IMR-90 (cell line): ENCODE measurements around the gene ADAM12. TPM values are rescaled to one million over a fixed set of nuclear protein-coding genes. Genes with fewer than 3 reads are reported as not detected.
A peak's percentile ranks its signal among the peaks of the same experiment; 100 is the strongest.

ENCODE experiments used
- ATAC-seq: fragments of 200-7000 bp; cut with Tn5 transposase; 2 replicates; pipeline ENCODE4 v1.9.1; 2020; ENCODE audit warnings: low read depth, mild to moderate bottlenecking, moderate library complexity
- BruUV-seq: library from RNA; stranded (reverse); fragments of 400-500 nt; replicated peaks from 2 replicates; lab custom pipeline; 2021; lab: Mats Ljungman, UMichigan
- CTCF ChIA-PET: fragments of 300-600 bp; formaldehyde crosslinking; extraction: SDS; loops from one replicate; lab custom pipeline; 2021; ENCODE audit warnings: antibody characterized with exemption; lab: Yijun Ruan, JAX
- POLR2A ChIA-PET: fragments of 300-600 bp; sonication (Branson Sonifier 250); formaldehyde crosslinking; loops from one replicate; lab custom pipeline; 2022; ENCODE audit warnings: antibody characterized with exemption; ENCODE audit not compliant: unreplicated experiment; lab: Charles Lee
- DNase-seq: peaks from one replicate; pipeline ENCODE4 v3.0.0; 2013
- H2AFZ ChIP-seq: replicated peaks from 2 replicates; pipeline ENCODE3; 2013; ENCODE audit warnings: low read length, mild to moderate bottlenecking; ENCODE audit not compliant: poor library complexity
- H2AK5ac ChIP-seq: 2 replicates; pipeline ENCODE4 v1.6.1; 2013; ENCODE audit warnings: low read depth, low read length, inconsistent platforms
- H2AK9ac ChIP-seq: replicated peaks from 2 replicates; pipeline ENCODE3; 2013; ENCODE audit warnings: mild to moderate bottlenecking, low read depth, low read length, moderate library complexity; ENCODE audit not compliant: poor library complexity
- H2BK120ac ChIP-seq: 2 replicates; pipeline ENCODE4 v1.6.1; 2013; ENCODE audit warnings: low read depth, low read length, inconsistent platforms
- H2BK15ac ChIP-seq: 3 replicates; pipeline ENCODE4 v1.6.1; 2013; ENCODE audit warnings: low read depth, low read length, inconsistent platforms
- H2BK20ac ChIP-seq: 2 replicates; pipeline ENCODE4 v1.6.1; 2013; ENCODE audit warnings: low read depth, mild to moderate bottlenecking, inconsistent platforms, low read length, moderate library complexity
- H2BK5ac ChIP-seq: 2 replicates; pipeline ENCODE4 v1.6.1; 2013; ENCODE audit warnings: mild to moderate bottlenecking, low read depth, low read length, inconsistent platforms; ENCODE audit not compliant: poor library complexity, severe bottlenecking
- H3K14ac ChIP-seq: replicated peaks from 2 replicates; pipeline ENCODE4 v1.6.1; 2013; ENCODE audit warnings: low read depth, low read length, inconsistent platforms
- H3K18ac ChIP-seq: 2 replicates; pipeline ENCODE4 v1.6.1; 2013; ENCODE audit warnings: low read depth, low read length, control low read depth
- H3K23ac ChIP-seq: 2 replicates; pipeline ENCODE4 v1.6.1; 2013; ENCODE audit warnings: low read depth, low read length, inconsistent platforms
- H3K27ac ChIP-seq: 2 replicates; pipeline ENCODE4 v1.5.1; 2013; ENCODE audit warnings: mild to moderate bottlenecking, control low read depth, low read length; ENCODE audit not compliant: insufficient read depth
- H3K27me3 ChIP-seq: 2 replicates; pipeline ENCODE4 v1.6.1; 2013; ENCODE audit warnings: low read length; ENCODE audit not compliant: control insufficient read depth, insufficient read depth
- H3K36me3 ChIP-seq: 2 replicates; pipeline ENCODE4 v1.6.1; 2013; ENCODE audit warnings: low read length, mixed read lengths; ENCODE audit not compliant: control insufficient read depth, insufficient read depth
- H3K4ac ChIP-seq: 2 replicates; pipeline ENCODE4 v1.6.1; 2013; ENCODE audit warnings: low read depth, low read length, inconsistent platforms
- H3K4me1 ChIP-seq: 2 replicates; pipeline ENCODE4 v1.6.1; 2013; ENCODE audit warnings: low read length, mixed read lengths; ENCODE audit not compliant: control insufficient read depth, insufficient read depth
- H3K4me2 ChIP-seq: 2 replicates; pipeline ENCODE4 v1.6.1; 2013; ENCODE audit warnings: low read depth, mild to moderate bottlenecking, control low read depth, low read length, moderate library complexity
- H3K4me3 ChIP-seq: 2 replicates; pipeline ENCODE4 v1.5.1; 2013; ENCODE audit warnings: low read depth, mild to moderate bottlenecking, control low read depth, low read length, moderate library complexity; ENCODE audit not compliant: insufficient read depth
- H3K56ac ChIP-seq: 2 replicates; pipeline ENCODE4 v1.6.1; 2013; ENCODE audit warnings: low read length, inconsistent platforms; ENCODE audit not compliant: insufficient read depth; ENCODE audit errors: extremely low read depth
- H3K79me1 ChIP-seq, 2 experiments: 2 replicates each; pipeline ENCODE4 v1.6.1; 2013; ENCODE audit warnings: low read length in 2 of 2, inconsistent platforms in 1 of 2, low read depth in 1 of 2
- H3K9ac ChIP-seq: 2 replicates; pipeline ENCODE4 v1.6.1; 2013; ENCODE audit warnings: low read depth, low read length, control low read depth
- H3K9me1 ChIP-seq: 2 replicates; pipeline ENCODE4 v1.6.1; 2013; ENCODE audit warnings: low read length, inconsistent platforms; ENCODE audit not compliant: insufficient read depth
- H3K9me3 ChIP-seq: 2 replicates; pipeline ENCODE4 v1.6.1; 2013; ENCODE audit warnings: low read length; ENCODE audit not compliant: control insufficient read depth, insufficient read depth
- H4K20me1 ChIP-seq: 2 replicates; pipeline ENCODE4 v1.6.1; 2013; ENCODE audit warnings: low read length, inconsistent platforms; ENCODE audit not compliant: insufficient read depth
- H4K5ac ChIP-seq: 2 replicates; pipeline ENCODE4 v1.6.1; 2013; ENCODE audit warnings: mild to moderate bottlenecking, low read depth, low read length, control low read depth
- H4K8ac ChIP-seq, 2 experiments: 2 replicates each; pipeline ENCODE4 v1.6.1; 2013; ENCODE audit warnings: low read depth in 2 of 2, low read length in 2 of 2, control low read depth in 1 of 2, inconsistent platforms in 1 of 2
- H4K91ac ChIP-seq: 2 replicates; pipeline ENCODE4 v1.6.1; 2013; ENCODE audit warnings: low read depth, low read length, inconsistent platforms; ENCODE audit not compliant: insufficient read depth
- BHLHE40 ChIP-seq: fragments of 150-350 bp; IDR thresholded peaks from 2 replicates; pipeline ENCODE4 v1.6.1; 2016; ENCODE audit warnings: mild to moderate bottlenecking, low read depth, low read length
- CEBPB ChIP-seq: IDR thresholded peaks from 2 replicates; pipeline ENCODE4 v1.6.1; 2012; ENCODE audit warnings: low read depth, low read length, improper control_type of control experiment
- CHD1 ChIP-seq: IDR thresholded peaks from 2 replicates; pipeline ENCODE4 v1.6.1; 2012; ENCODE audit warnings: low read depth, low read length, improper control_type of control experiment
- FOS ChIP-seq: fragments of 150-350 bp; IDR thresholded peaks from 2 replicates; pipeline ENCODE4 v1.6.1; 2016; ENCODE audit warnings: low read depth, low read length
- MAFK ChIP-seq: IDR thresholded peaks from 2 replicates; pipeline ENCODE4 v1.6.1; 2012; ENCODE audit warnings: low read depth, low read length, improper control_type of control experiment
- MXI1 ChIP-seq: IDR thresholded peaks from 2 replicates; pipeline ENCODE4 v1.6.1; 2012; ENCODE audit warnings: low read depth, mild to moderate bottlenecking, low read length, moderate library complexity, borderline replicate concordance
- NFE2L2 ChIP-seq: fragments of 150-350 bp; IDR thresholded peaks from 2 replicates; pipeline ENCODE4 v1.6.1; 2016; ENCODE audit warnings: low read depth, mild to moderate bottlenecking, low read length
- RFX5 ChIP-seq: IDR thresholded peaks from 2 replicates; pipeline ENCODE4 v1.8.0; 2012; ENCODE audit warnings: low read depth, mild to moderate bottlenecking, low read length, moderate library complexity
- SMC3 ChIP-seq: fragments of 150-350 bp; IDR thresholded peaks from 2 replicates; pipeline ENCODE4 v1.6.1; 2016; ENCODE audit warnings: low read depth, mild to moderate bottlenecking, antibody characterized with exemption, low read length, moderate library complexity
- WGBS, 2 experiments: methylation state at CpG; one replicate each; pipeline versions ENCODE4 v1.1.5 to v1.1.7; 2013; ENCODE audit warnings: missing lambda C conversion rate in 2 of 2; ENCODE audit not compliant: insufficient read length in 1 of 2; ENCODE audit errors: extremely low coverage in 2 of 2; 5-methylcytosine and 5-hydroxymethylcytosine counted together
- dilution Hi-C: fragments of 300-500 bp; cut with HindIII; formaldehyde crosslinking; loops from one replicate; pipeline ENCODE4 v1.14.3; 2018; ENCODE audit warnings: low sequenced_read_pairs; ENCODE audit not compliant: unreplicated experiment
- in situ Hi-C: fragments of 300-500 bp; cut with MboI; formaldehyde crosslinking; loops from 3 replicates; pipeline ENCODE4 v1.14.3; 2019; ENCODE audit warnings: low sequenced_read_pairs, inconsistent platforms, mixed read lengths
- intact Hi-C: fragments of 100-400 bp; cut with micrococcal nuclease; formaldehyde crosslinking; loops from 2 replicates; pipeline ENCODE4 v1.10.0; 2022
- polyA plus RNA-seq, 3 experiments: library from polyadenylated mRNA; depleted of rRNA; stranded (reverse); fragments of >200 nt; gene quantifications; 2 replicates each; pipeline ENCODE4 v1.2.3, GENCODE V29; 2012; ENCODE audit warnings: low replicate concordance in 1 of 3
- total RNA-seq: library from RNA; depleted of rRNA; stranded (reverse); fragments of >200 nt; gene quantifications from 2 replicates; pipeline ENCODE4 v1.2.3, GENCODE V29; 2012
- TF ChIP-seq, protein P1 (sequence below): fragments of 150-350 bp; IDR thresholded peaks from 2 replicates; pipeline ENCODE4 v1.6.1; 2017; ENCODE audit warnings: mild to moderate bottlenecking, antibody characterized with exemption, low read length, low read depth

ADAM12 gene
- total and polyA plus RNA-seq, 2 of the 4 experiments (the other 2 are of a cell fraction): 9.6 to 10.2 TPM

- no peak for DNase-seq
- Histone ChIP-seq H3K9ac (no peak overlapping the region), H2BK15ac (no peak overlapping the region), H4K91ac (no peak overlapping the region), H3K56ac (no peak overlapping the region), H2BK20ac (no peak overlapping the region), H2AK5ac (no peak overlapping the region), H2BK120ac (0 out of 2 replicates have a peak overlapping the region, but pooled peaks have one; percentile 8), H3K36me3 (no peaks in the 10 kb centered on the region), H3K9me1 (no peaks in the 10 kb centered on the region), H3K9me3 (peaks cover 3% of the 10 kb centered on the region; the same call in 1 of the 2 replicates), H3K4ac (no peak overlapping the region), H2BK5ac (no peak overlapping the region), H3K79me1 (no peaks in the 10 kb centered on the region), H4K5ac (no peak overlapping the region), H4K8ac (no peak overlapping the region), H3K14ac (no peak overlapping the region), H4K20me1 (no peaks in the 10 kb centered on the region), H3K18ac (no peak overlapping the region), H2AK9ac (no peak overlapping the region), H3K4me1 (no peaks in the 10 kb centered on the region; the same call in 1 of the 2 replicates), H3K27ac (no peak overlapping the region), H3K23ac (no peak overlapping the region), H2AFZ (no peak overlapping the region), H3K27me3 (no peaks in the 10 kb centered on the region), H3K4me2 (no peak overlapping the region), H3K4me3 (no peak overlapping the region)
- ChIA-PET POLR2A (no interaction called here), CTCF (interaction anchor here (1.3 kb wide), 1 partner anchor 7 kb away, joined by 3 read pairs; no protein-coding TSS in a partner anchor)
- whole genome bisulfite sequencing, 2 experiments: no CpG with 5 or more reads among the region's 1 CpG
- in situ Hi-C loops: no loop called here
- TF ChIP-seq CHD1: no peak
- TF ChIP-seq RFX5: no peak
- TF ChIP-seq SMC3: no peak
- no peak for TF ChIP-seq BHLHE40
- TF ChIP-seq MXI1: no peak
- TF ChIP-seq, protein P1, sequence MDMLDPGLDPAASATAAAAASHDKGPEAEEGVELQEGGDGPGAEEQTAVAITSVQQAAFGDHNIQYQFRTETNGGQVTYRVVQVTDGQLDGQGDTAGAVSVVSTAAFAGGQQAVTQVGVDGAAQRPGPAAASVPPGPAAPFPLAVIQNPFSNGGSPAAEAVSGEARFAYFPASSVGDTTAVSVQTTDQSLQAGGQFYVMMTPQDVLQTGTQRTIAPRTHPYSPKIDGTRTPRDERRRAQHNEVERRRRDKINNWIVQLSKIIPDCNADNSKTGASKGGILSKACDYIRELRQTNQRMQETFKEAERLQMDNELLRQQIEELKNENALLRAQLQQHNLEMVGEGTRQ: no peak
- TF ChIP-seq NFE2L2: no peak
- TF ChIP-seq MAFK: no peak
- no peak for TF ChIP-seq FOS
- no peak for TF ChIP-seq CEBPB
- BruUV-seq: no TSS peak
- peak; percentile 23 for ATAC-seq
- dilution Hi-C loops: no loop called here
- intact Hi-C loops: no loop called here
Observed at GRCh38 chr10:126207851-126208250, 180.4 kb downstream of the ADAM12 start.
